Testis (tissue), 3 donors: Measurements from ENCODE around the gene MTUS2. TPM values are rescaled to one million over a fixed set of nuclear protein-coding genes. Genes with fewer than 3 reads are reported as not detected.

Source experiments
- DNase-seq: peaks from one replicate; pipeline ENCODE4 v3.0.0-alpha.2; 2019
- H3K27ac ChIP-seq, 2 donors: fragments of 200-600 bp; sonication (generic); one replicate each; pipeline ENCODE4 v1.5.1; 2019
- H3K27me3 ChIP-seq: fragments of 200-600 bp; sonication (generic); one replicate; pipeline ENCODE4 v1.5.1; 2019
- H3K36me3 ChIP-seq: fragments of 200-600 bp; sonication (generic); one replicate; pipeline ENCODE4 v1.5.1; 2017; ENCODE audit warnings: low read depth; ENCODE audit errors: missing control alignments
- H3K4me1 ChIP-seq: fragments of 200-600 bp; sonication (generic); one replicate; pipeline ENCODE4 v1.5.1; 2019
- H3K4me3 ChIP-seq, 2 donors: fragments of 200-600 bp; sonication (generic); one replicate each; pipeline ENCODE4 v1.5.1; 2017 to 2019
- H3K9me3 ChIP-seq: fragments of 200-600 bp; sonication (generic); one replicate; pipeline ENCODE4 v1.5.1; 2017
- CTCF ChIP-seq, 3 experiments: fragments of 450-650 bp in 2 of 3; fragments of 200-600 bp in 1 of 3; sonication (generic) in 1 of 3; IDR thresholded peaks; one replicate each; pipeline ENCODE4 v1.5.1; 2016 to 2019; ENCODE audit warnings: antibody characterized with exemption in 3 of 3, mild to moderate bottlenecking in 2 of 3, moderate library complexity in 1 of 3
- POLR2A ChIP-seq: fragments of 450-650 bp; IDR thresholded peaks from one replicate; pipeline ENCODE4 v1.6.1; 2017; ENCODE audit warnings: antibody characterized with exemption, mild to moderate bottlenecking, moderate library complexity
- WGBS, 2 donors: methylation state at CpG; one replicate each; pipeline ENCODE4 v1.1.5; 2018; 5-methylcytosine and 5-hydroxymethylcytosine counted together
- intact Hi-C: fragments of 100-400 bp; cut with DNase I; formaldehyde crosslinking; loops from one replicate; pipeline ENCODE4 v1.15.1; 2023; ENCODE audit warnings: low total_unique reads
- polyA plus RNA-seq: library from polyadenylated mRNA; stranded (reverse); fragments of 350-450 nt; fragmentation: Illumina TruSeq; extraction: RNeasy Lipid Tissue Mini Kit (QIAGEN cat#74804); gene quantifications from one replicate; pipeline ENCODE4 v1.2.3, GENCODE V29; 2014; ENCODE audit warnings: low read depth, low replicate concordance; ENCODE audit not compliant: insufficient read depth
- total RNA-seq, 2 donors: library from RNA; depleted of rRNA; stranded (reverse); fragments of >200 nt; gene quantifications; one replicate each; pipeline ENCODE4 v1.2.3, GENCODE V29; 2016

MTUS2 gene
- total and polyA plus RNA-seq, 3 donors from 2014 or later = 2.1 to 9.2 (median 8.3) TPM

DNA sequence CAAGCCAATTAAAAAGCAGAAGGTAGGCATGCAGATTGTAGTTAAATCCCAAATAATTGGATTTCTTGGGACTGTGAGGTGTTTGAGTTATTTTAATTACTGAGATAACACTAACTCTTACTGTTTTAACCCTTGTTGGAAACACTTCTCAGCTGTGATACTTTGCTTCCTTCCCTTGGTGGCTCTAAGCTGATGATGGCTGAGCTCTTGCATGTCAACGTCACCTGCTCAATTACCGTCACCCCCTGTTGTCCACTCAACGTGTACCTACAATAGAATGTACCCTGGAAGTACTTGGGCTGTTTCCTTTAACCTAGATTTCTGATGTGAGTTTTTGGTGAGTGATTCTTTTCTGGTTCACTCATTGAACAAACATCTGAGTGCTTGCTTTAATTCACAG is 471.9 kb downstream of the MTUS2 start:
- TF ChIP-seq POLR2A (no peak), CTCF (IDR thresholded peaks at IDR 0.05) (no peak)
- DNase-seq = no peak
- intact Hi-C loops = no loop called here
- 63 to 64% methylated on average over 3 of the region's 3 CpGs for WGBS, 2 donors
- H3K27ac ChIP-seq = no peak overlapping the region
- H3K9me3 ChIP-seq = no peaks in the 10 kb centered on the region
- no peaks in the 10 kb centered on the region for H3K36me3 ChIP-seq
- H3K4me3 ChIP-seq = no peak overlapping the region
- H3K27me3 ChIP-seq = no peaks in the 10 kb centered on the region
- H3K4me1 ChIP-seq = no peaks in the 10 kb centered on the region

DNA sequence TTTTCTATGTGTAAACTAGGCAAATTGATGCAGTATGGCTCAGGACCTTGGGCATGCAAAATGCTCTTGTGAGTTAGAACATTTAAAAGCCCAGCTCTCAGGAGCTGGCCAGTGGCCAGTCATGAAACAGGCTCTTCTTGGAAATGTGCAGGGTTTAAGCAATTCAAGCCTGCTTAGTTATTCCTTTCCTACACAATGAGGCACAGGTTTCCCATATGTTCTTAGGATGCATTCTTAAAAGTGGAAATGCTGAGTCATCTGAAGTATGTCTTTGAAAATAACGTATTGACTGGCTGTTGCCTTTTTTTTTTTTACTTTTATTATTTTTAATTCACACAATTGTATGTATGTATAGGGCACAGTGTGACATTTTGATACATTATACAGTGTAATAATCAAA is 474.7 kb downstream of the MTUS2 start:
- Histone ChIP-seq H3K4me1 (no peaks in the 10 kb centered on the region), H3K27ac (no peak overlapping the region), H3K36me3 (no peaks in the 10 kb centered on the region), H3K27me3 (no peaks in the 10 kb centered on the region), H3K9me3 (no peaks in the 10 kb centered on the region), H3K4me3 (no peak overlapping the region)
- TF ChIP-seq POLR2A (no peak), CTCF (IDR thresholded peaks at IDR 0.05) (no peak)
- intact Hi-C loops = no loop called here
- 0 to 40% methylated on average over 1 of the region's 1 CpG for WGBS, 2 donors
- DNase-seq = no peak

DNA sequence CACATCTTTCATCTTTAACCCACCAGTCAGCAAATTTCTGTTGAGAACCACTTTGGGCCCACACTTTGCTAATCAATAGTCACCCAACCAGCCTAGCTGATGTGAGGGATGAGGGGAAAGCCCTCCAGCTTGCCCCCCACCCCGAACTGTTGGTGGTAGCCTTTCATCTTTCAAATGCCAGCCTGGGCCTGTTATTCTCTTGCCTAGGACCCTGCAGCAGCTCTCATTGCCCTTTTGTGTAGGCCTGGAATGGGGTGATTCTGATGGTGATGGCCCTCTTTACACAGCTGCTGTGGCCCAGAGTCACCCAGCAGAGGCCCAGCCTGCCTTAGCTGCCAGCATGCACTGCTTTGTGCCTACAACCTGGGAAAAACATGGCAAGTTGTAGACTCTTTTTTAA is 480.9 kb downstream of the MTUS2 start:
- intact Hi-C loops = no loop called here
- H3K9me3 ChIP-seq = no peaks in the 10 kb centered on the region
- whole genome bisulfite sequencing, 2 donors = 67 to 73% methylated on average over 1 of the region's 1 CpG

DNA sequence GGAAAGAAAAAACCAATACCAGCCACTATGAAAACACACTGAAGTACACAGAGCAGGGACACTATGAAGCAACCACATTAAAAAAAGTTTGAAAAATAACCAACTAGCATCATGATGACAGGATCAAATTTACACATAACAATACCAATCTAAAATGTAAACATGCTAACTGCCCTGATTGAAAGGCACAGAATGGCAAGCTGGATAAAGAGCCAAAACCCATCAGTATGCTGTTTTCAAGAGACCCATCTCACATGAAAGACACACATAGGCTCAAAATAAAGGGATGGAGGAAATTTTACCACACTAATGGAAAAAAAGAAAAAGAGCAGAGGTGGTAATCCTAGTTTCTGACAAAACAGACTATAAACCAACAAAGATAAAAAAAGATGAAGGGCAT is 484.0 kb downstream of the MTUS2 start:
- TF ChIP-seq POLR2A (no peak), CTCF (IDR thresholded peaks at IDR 0.05) (no peak)
- intact Hi-C loops = no loop called here
- Histone ChIP-seq H3K27me3 (no peaks in the 10 kb centered on the region), H3K9me3 (no peaks in the 10 kb centered on the region), H3K27ac (no peak overlapping the region), H3K4me3 (no peak overlapping the region), H3K4me1 (no peaks in the 10 kb centered on the region), H3K36me3 (no peaks in the 10 kb centered on the region)
- no peak for DNase-seq

More for the DNA sequence above, 480.9 kb downstream of the MTUS2 start:
- Histone ChIP-seq H3K4me3 (no peak overlapping the region), H3K36me3 (no peaks in the 10 kb centered on the region), H3K27me3 (no peaks in the 10 kb centered on the region), H3K27ac (no peak overlapping the region), H3K4me1 (no peaks in the 10 kb centered on the region)
- TF ChIP-seq POLR2A (no peak), CTCF (IDR thresholded peaks at IDR 0.05) (no peak)
- DNase-seq = no peak

DNA sequence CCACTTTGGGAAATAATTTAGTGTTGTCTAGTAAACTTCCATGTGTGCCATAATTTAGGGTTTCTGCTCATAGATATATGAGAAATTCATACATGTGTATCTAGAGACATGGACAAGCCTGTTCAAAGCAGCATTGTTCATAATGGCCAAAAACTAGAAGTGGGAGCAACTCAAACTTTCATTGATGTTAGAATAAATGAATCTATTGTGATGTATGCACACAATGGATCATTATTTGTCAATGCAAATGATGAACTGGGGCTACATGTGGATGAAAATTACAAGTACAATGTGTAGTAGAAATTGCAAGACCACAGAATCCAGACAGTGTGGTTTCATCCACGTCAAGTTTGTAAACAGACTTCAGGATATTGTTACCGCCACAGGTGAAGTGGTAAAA is 490.7 kb downstream of the MTUS2 start:
- Histone ChIP-seq H3K27me3 (no peaks in the 10 kb centered on the region), H3K36me3 (no peaks in the 10 kb centered on the region), H3K27ac (no peak overlapping the region), H3K9me3 (no peaks in the 10 kb centered on the region), H3K4me1 (no peaks in the 10 kb centered on the region), H3K4me3 (no peak overlapping the region)
- no peak for DNase-seq
- 89 to 93% methylated on average over 2 of the region's 2 CpGs for WGBS, 2 donors
- TF ChIP-seq POLR2A = no peak
- TF ChIP-seq CTCF (IDR thresholded peaks at IDR 0.05) = no peak
- intact Hi-C loops = no loop called here
